Ectodermal cell (in vitro differentiated cells): ENCODE data around the gene DBET.
"Not testable (repeated sequence)": the region's sequence is repeated elsewhere in the genome, so short reads cannot be mapped to it uniquely, and the experiment has no call there.

Source experiments
- H3K27ac ChIP-seq: 2 replicates; pipeline ENCODE4 v1.7.0; 2013; ENCODE audit warnings: mild to moderate bottlenecking, low read depth, low read length; ENCODE audit not compliant: insufficient read depth, poor library complexity, severe bottlenecking
- H3K27me3 ChIP-seq: 2 replicates; pipeline ENCODE4 v1.7.0; 2013; ENCODE audit warnings: mild to moderate bottlenecking, low read length; ENCODE audit not compliant: insufficient read depth, control insufficient read depth, poor library complexity, severe bottlenecking
- H3K36me3 ChIP-seq: one replicate; pipeline ENCODE4 v1.7.0; 2013; ENCODE audit warnings: low read length; ENCODE audit not compliant: control insufficient read depth, insufficient read depth
- H3K4me1 ChIP-seq: one replicate; pipeline ENCODE4 v1.7.0; 2013; ENCODE audit warnings: low read length; ENCODE audit not compliant: control insufficient read depth, insufficient read depth
- H3K4me3 ChIP-seq: 2 replicates; pipeline ENCODE4 v1.7.0; 2013; ENCODE audit warnings: low read depth, low read length, control low read depth; ENCODE audit not compliant: insufficient read depth
- H3K9me3 ChIP-seq: 2 replicates; pipeline ENCODE4 v1.7.0; 2013; ENCODE audit warnings: mild to moderate bottlenecking, low read length, moderate library complexity; ENCODE audit not compliant: control insufficient read depth
- WGBS, 2 experiments: methylation state at CpG; one replicate each; pipeline ENCODE4 v1.1.7; 2013; ENCODE audit warnings: missing lambda C conversion rate in 2 of 2; 5-methylcytosine and 5-hydroxymethylcytosine counted together

Gene DBET

DNA sequence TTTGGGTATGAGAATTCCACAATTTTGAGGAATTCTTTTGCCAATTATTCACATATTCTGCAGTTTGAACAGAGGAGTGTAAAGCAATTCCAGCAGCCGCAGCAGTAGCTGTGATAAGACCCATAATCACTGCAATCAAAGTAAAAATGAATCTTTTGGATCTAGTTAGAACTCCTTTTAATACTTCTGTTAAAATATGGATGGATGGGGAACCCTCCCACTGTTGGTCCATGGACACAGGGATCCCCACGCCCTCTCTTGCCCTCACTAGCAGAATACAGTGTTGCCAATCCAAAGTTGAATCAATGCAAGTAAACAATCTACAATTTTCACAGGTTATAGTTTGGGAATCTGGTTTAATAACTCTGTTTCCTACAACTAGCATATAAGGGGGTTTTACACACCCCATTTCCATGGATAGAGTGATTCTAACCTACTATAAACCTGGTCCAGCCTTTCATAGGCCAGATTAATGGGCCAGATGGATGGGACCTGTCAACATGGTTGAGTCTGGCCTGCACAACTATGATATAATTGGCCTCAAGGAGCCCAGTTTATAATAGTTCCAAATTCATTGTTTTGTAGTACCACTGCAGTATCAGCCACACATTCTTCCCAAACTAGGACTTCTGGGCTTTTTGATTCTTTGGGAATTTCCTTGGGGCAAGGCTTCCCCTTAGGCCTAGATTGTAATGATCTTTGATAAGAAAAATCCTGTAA is 43.6 kb downstream of the DBET start:
- 42 to 46% methylated on average over 2 of the region's 2 CpGs for WGBS, 2 experiments
- not testable (repeated sequence) for H3K4me1 ChIP-seq, H3K4me3 ChIP-seq, H3K27ac ChIP-seq, H3K27me3 ChIP-seq, H3K36me3 ChIP-seq
- peaks cover 42% of the 10 kb centered on the region for H3K9me3 ChIP-seq

DNA sequence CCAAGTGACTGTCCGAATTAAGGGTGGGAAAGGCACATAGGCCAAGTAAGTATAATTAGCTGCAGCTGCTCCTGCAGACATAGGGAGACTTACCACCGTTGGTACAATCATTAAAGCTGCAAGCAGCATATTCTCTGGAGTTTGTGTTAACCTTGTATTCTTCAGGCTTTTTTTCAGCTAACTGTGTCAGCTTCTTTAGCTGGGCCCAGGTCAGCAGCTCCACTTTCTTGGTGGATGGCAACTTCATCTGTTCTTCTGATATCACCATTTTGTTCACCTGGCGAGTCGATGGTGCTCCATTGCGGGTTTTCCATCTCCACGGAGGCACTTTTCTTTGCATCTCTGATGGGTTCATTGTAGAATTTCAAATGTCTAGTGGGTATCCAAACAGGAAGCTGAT is 44.5 kb downstream of the DBET start:
- H3K9me3 ChIP-seq, result peaks cover 42% of the 10 kb centered on the region
- not testable (repeated sequence) for H3K27me3 ChIP-seq, H3K36me3 ChIP-seq, H3K4me3 ChIP-seq, H3K4me1 ChIP-seq, H3K27ac ChIP-seq
- 71 to 72% methylated on average over 6 of the region's 6 CpGs for WGBS, 2 experiments

DNA sequence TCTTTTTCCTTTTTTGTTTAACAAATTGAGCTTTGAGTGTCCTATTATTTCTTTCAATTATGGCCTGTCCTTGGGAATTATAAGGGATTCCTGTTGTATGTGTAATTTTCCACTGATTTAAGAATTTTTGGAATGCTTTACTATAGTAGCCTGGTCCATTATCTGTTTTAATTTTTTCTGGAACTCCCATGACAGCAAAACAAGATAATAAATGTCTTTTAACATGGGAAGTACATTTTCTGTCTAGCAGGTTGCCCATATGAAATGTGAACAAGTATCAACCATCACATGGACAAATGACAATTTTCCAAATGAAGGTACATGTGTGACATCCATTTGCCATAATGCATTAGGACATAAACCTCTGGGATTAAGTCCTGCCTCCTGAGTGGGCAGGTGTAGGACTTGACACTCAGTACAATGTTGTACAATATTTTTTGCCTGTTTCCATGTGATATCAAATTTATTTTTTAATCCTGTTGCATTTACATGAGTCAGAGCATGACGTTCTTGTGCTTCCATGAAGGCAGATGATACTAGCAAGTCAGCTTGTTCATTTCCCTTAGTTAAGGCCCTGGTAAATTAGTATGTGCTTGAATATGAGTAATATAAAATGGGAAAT is 45.2 kb downstream of the DBET start:
- not testable (repeated sequence) for H3K27ac ChIP-seq, H3K4me1 ChIP-seq, H3K36me3 ChIP-seq, H3K4me3 ChIP-seq, H3K27me3 ChIP-seq
- peaks cover 42% of the 10 kb centered on the region for H3K9me3 ChIP-seq
- WGBS, 2 experiments, result 42 to 47% methylated on average over 1 of the region's 1 CpG

DNA sequence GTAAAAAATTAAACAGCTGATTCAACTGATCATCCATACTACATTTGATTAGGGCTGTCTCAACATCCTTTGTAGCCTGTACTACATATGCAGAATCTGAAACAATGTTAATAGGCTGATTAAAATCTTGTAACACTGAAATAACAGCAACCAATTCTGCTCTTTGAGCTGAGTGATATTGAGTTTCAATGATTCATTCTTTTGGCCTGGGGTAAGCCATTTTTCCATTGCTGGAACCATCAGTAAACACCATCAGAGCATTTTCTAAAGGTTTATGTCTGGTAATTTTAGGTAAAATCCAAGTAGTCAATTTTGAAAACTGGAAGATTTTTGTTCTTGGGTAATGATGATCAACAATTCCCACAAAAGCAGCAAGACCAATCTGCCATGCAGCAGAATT is 45.7 kb downstream of the DBET start:
- not testable (repeated sequence) for H3K4me3 ChIP-seq, H3K27ac ChIP-seq, H3K4me1 ChIP-seq, H3K27me3 ChIP-seq, H3K36me3 ChIP-seq
- H3K9me3 ChIP-seq, result peaks cover 44% of the 10 kb centered on the region

DNA sequence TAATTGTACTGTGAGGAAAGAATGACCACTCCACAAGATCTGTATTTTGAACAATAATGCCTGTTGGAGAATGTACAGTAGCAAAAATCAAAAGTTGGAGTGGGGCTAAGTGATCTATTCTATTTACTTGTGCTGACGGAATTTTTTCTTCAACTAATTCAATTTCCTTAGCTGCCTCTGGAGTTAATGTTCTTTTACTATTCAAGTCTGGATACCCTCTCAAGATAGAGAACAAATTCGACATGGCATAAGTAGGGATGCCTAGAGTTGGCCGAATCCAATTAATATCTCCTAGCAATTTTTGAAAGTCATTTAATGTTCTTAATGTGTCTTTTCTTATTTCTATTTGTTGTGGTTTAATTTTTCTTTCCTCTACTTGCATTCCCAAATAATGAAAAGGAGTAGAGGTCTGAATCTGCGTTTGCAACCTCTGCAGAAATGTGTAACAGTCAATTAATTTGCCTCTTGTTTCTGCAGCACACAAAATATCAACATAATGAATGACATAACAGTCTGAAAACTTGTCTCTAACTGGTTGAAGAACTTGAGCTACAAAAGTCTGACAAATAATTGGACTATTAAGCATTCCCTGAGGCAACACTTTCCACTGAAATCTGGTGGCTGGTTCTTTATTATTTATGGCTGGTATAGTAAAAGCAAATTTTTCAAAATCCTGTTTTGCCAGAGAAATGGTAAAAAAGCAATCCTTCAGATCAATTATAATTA is 46.4 kb downstream of the DBET start:
- peaks cover 44% of the 10 kb centered on the region for H3K9me3 ChIP-seq
- H3K36me3 ChIP-seq, H3K4me1 ChIP-seq, H3K4me3 ChIP-seq, H3K27me3 ChIP-seq, H3K27ac ChIP-seq: not testable (repeated sequence)
- WGBS, 2 experiments, result 60 to 63% methylated on average over 4 of the region's 4 CpGs

DNA sequence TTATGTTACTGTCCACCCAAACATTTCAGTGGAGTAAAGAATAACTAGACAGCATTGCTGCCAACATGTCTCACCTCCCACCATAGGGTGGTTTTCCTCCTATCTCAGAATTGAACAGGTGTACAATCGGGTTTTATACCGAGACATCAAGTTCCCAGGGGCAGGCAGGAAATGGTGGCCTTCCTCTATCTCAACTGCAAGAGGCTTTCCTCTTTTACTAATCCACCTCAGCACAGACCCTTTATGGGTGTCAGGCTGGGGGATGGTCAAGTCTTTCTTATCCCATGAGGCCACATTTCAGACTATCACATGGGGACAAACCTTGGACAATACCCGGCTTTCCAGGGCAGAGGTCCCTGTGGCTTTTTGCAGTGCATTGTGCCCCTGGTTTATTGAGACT is 48.6 kb downstream of the DBET start:
- H3K4me3 ChIP-seq, H3K27ac ChIP-seq, H3K4me1 ChIP-seq, H3K36me3 ChIP-seq, H3K27me3 ChIP-seq: not testable (repeated sequence)
- H3K9me3 ChIP-seq, result peaks cover 32% of the 10 kb centered on the region
- 56 to 78% methylated on average over 2 of the region's 3 CpGs for WGBS, 2 experiments

DNA sequence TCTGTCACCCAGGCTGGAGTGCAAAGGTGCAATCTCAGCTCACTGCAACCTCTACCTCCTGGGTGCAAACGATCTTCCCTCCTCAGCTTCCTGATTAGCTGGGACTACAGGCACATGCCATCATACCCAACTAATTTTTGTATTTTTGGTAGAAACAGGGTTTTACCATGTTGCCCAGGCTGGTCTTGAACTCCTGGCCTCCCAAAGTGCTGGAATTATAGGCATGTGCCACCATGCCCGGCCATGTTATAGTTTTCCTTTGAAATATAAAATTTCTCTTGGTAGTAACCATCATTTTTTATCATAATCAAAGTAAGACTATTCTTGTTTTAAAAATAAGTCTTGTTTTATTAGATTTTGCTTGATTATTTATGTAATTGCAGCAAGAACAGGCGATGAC is 50.7 kb downstream of the DBET start:
- not testable (repeated sequence) for H3K27ac ChIP-seq, H3K4me1 ChIP-seq, H3K36me3 ChIP-seq, H3K4me3 ChIP-seq, H3K27me3 ChIP-seq
- WGBS, 2 experiments, result 53 to 57% methylated on average over 3 of the region's 3 CpGs
- H3K9me3 ChIP-seq, result peaks cover 16% of the 10 kb centered on the region
